ENCODE results near the gene NFKBIE. TPM values are rescaled to one million over a fixed set of nuclear protein-coding genes. Genes with fewer than 3 reads are reported as not detected.
A peak's percentile ranks its signal among the peaks of the same experiment; 100 is the strongest.

The NFKBIE gene
- total and polyA plus RNA-seq, 9 of the 15 experiments (the other 6 are each of a cell fraction or from before 2014, with no cell fraction given), result 2.1 to 16.4 (median 11.7) TPM

DNA sequence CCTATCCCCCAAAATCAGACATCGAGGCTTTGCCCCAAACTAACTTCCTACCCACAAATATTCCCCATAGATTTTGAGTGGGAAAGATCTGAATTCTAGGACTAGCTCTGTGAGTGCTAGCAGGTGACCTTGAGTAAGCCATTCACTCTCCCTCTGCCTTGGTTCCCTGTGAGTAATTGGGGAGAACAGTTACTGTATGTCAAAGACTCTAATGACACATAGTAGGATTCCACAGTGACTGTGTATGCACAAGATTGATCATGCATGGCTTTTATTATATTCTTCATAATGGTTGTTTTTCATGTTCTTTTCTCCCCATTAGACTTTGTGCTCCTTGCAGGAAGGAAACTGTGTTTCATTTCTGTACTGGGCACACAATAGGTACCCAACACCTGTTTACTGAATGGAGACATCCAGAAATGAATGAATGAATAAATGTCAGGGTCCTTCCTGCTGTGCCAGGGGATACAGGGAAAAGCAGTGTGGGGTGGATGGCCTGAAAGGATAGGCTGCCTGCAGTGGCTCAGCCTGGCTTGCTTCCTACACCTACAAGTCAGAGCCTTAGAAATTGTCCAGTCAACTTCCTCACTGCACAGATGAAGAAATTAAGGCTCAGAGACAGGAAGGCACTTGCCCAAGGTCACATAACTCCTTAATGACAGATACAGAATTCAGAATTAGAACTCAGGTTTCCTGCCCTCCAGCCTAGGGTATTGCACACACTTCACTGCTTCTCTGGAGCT is 4.0 kb upstream of the NFKBIE start:
- no peak overlapping the region for H3K4me3 ChIP-seq
- H2AFZ ChIP-seq (ENCODE audit: low read depth, low read length), result no peak overlapping the region
- ChIA-PET CTCF (ENCODE audit: low intra/inter-chr PET ratio) (interaction anchor here (1.2 to 4.6 kb wide), 2 partner anchors 36 to 69 kb away, joined by 7 to 61 read pairs; no protein-coding TSS in a partner anchor), POLR2A (interaction anchor here (0.6 to 8.2 kb wide), 11 partner anchors 9 to 389 kb away, joined by 3 to 69 read pairs (median 3); partner anchors contain the start of gene HSP90AB1)
- peaks cover 6% of the 10 kb centered on the region; the same call in 1 of the 2 replicates for H4K20me1 ChIP-seq (replicated peaks; ENCODE audit: control insufficient read depth, insufficient read depth, low read length)
- peaks cover 8% of the 10 kb centered on the region for H3K79me2 ChIP-seq (ENCODE audit: control insufficient read depth, insufficient read depth, low read length)
- DNase-seq (ENCODE audit: extremely low read depth in 1 of 4, low spot score in 3 of 4) (no peak), FAIRE-seq (no peak), ATAC-seq (no peak)
- no peak overlapping the region for H3K27ac ChIP-seq (ENCODE audit: extremely low read depth, low read depth, low read length)
- H3K36me3 ChIP-seq (ENCODE audit: control insufficient read depth, insufficient read depth, low read length), result no peaks in the 10 kb centered on the region
- in situ Hi-C loops (cut with MboI) (loop anchor here (5.0 kb wide), 1 partner anchor 73 kb away; the partner anchor contains the start of gene SPATS1), intact Hi-C loops (cut with micrococcal nuclease) (loop anchor here (2.0 to 5.0 kb wide), 2 partner anchors 172 to 187 kb away; no protein-coding TSS in a partner anchor)
- no peaks in the 10 kb centered on the region for H3K9me1 ChIP-seq (ENCODE audit: control insufficient read depth, insufficient read depth, low read length)
- peaks cover 43 to 50% of the 10 kb centered on the region in 2 experiments for H3K27me3 ChIP-seq (ENCODE audit: control insufficient read depth in 2 of 2, insufficient read depth in 2 of 2, low read length in 2 of 2)
- WGBS (ENCODE audit: insufficient coverage, low coverage, missing lambda C conversion rate), result 0% methylated on average over 1 of the region's 1 CpG
- no peak overlapping the region for H3K9ac ChIP-seq (ENCODE audit: insufficient read depth in 1 of 2, low read depth in 2 of 2, low read length in 2 of 2)
- H3K4me1 ChIP-seq (replicated peaks in 1 of 2; ENCODE audit: control insufficient read depth in 2 of 2, insufficient read depth in 2 of 2, low read length in 2 of 2), result peaks cover 4 to 25% of the 10 kb centered on the region in 2 experiments; a peak in 4 of 5 replicates
- no peaks in the 10 kb centered on the region for H3K9me3 ChIP-seq (replicated peaks; ENCODE audit: control insufficient read depth, insufficient read depth, low read depth, low read length)
- no peak overlapping the region for H3K4me2 ChIP-seq (ENCODE audit: insufficient read depth, low read length)
- no TSS peak for BruUV-seq (replicated peaks)
- TF ChIP-seq FOXP4 (CRISPR knock-in tag; IDR thresholded peaks at IDR 0.05; ENCODE audit: borderline replicate concordance), result no peak
- TF ChIP-seq TFAM (CRISPR knock-in tag; conservative IDR thresholded peaks at IDR 0.05), result no peak
- 0 out of 2 replicates have a peak, but pooled peaks have one; percentile 57 for TF ChIP-seq ZKSCAN1 (IDR thresholded peaks at IDR 0.05; ENCODE audit: low read depth, low read length)
- TF ChIP-seq ZMIZ1 (IDR thresholded peaks at IDR 0.05; ENCODE audit: low read depth in 2 of 2, low read length in 2 of 2), result no peak
- TF ChIP-seq, protein P1, sequence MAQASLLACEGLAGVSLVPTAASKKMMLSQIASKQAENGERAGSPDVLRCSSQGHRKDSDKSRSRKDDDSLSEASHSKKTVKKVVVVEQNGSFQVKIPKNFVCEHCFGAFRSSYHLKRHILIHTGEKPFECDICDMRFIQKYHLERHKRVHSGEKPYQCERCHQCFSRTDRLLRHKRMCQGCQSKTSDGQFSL (CRISPR knock-in tag; IDR thresholded peaks at IDR 0.05), result no peak
- TF ChIP-seq, protein P1 (tag; IDR thresholded peaks at IDR 0.05), result no peak
- TF ChIP-seq HEY1 (CRISPR knock-in tag; IDR thresholded peaks at IDR 0.05; ENCODE audit: borderline replicate concordance), result no peak
- no peak for TF ChIP-seq TAF1 (IDR thresholded peaks at IDR 0.05; ENCODE audit: control insufficient read depth, extremely low read depth, insufficient read depth, low read length, severe bottlenecking)
- TF ChIP-seq STAT6 (CRISPR knock-in tag; IDR thresholded peaks at IDR 0.05), result no peak
